SHP77 (cell line): ENCODE measurements around the gene HSPA1L.
"Not testable (repeated sequence)": the region's sequence is repeated elsewhere in the genome, so short reads cannot be mapped to it uniquely, and the experiment has no call there.

Experiments
- DNase-seq, 2 experiments: peaks; one replicate each; lab custom pipeline; 2025; lab: John Stamatoyannopoulos, UW

HSPA1L gene

DNA sequence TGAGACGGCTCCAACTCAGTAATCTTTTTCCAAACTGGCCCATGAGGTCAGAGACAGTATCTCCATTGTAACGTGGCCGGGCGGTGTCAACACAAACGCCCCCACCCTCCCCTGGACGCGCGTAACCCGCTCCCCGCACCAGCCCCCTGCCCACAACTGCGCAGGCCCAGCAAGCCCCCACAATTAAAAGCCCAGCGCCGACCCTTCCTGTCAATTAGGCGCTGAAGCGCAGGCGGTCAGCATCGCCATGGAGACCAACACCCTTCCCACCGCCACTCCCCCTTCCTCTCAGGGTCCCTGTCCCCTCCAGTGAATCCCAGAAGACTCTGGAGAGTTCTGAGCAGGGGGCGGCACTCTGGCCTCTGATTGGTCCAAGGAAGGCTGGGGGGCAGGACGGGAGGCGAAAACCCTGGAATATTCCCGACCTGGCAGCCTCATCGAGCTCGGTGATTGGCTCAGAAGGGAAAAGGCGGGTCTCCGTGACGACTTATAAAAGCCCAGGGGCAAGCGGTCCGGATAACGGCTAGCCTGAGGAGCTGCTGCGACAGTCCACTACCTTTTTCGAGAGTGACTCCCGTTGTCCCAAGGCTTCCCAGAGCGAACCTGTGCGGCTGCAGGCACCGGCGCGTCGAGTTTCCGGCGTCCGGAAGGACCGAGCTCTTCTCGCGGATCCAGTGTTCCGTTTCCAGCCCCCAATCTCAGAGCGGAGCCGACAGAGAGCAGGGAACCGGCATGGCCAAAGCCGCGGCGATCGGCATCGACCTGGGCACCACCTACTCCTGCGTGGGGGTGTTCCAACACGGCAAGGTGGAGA, at the start of gene HSPA1L, which contains the start of gene HSPA1A:
HSPA1L (minus strand) TSS at position 259 of the 814 bp plus-strand sequence. CDS start 3,311 bp downstream, outside the sequence.
HSPA1A (plus strand) TSS at position 519 of the 814 bp plus-strand sequence; CDS start at position 733, 214 bp downstream.
- peak; percentile 92 to 97 for DNase-seq

- no peak for DNase-seq
These were observed 49.7 kb upstream of the HSPA1L start for GRCh38 chr6:31864818-31865204.

GRCh38 chr6:31864123-31864562, 49.1 kb upstream of the HSPA1L start:
- DNase-seq: not testable (repeated sequence)

DNA sequence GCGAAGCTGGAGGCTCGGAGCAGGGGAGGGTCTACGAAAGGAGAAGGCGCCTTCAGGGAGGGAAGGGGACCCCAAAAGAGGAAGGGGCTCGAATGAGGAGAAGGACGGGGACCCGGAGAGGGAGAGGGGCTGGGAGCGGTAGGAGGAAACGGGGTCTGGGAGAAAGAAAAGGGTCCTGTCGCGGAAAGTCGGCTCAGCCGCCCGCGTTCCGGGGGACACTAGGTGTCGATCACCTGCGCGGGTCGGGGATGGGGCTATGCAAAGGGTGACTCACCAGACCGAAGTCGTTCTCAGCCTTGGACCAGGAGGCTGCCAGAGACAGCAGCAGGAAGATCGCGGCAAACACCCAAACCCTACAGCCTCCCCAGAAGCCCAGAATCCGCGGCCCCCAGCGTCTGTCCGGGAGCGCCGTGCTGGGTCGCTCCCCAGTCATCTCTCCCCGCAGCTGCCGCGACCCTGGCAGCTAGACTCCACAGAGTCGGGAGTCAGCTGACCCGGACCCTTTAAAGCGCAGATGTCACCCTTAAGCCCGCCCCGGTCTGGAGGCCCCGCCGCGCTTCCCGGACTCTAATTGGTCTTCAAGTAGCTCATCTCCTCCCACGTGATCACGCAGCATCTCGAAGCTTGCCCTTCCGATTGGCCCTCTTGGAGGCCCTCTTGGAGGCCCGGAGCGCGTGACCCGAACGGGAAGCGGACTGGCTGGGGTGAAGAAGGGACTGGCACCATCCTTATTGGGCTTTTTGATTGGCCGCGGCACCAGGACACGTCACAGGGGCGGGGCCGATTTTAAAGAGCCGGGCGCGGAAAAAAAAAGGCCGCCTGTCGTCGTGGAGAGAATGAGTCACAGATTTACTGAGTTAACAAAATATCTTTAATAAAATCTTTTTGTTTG, 47.5 kb upstream of the HSPA1L start, which contains the start of gene NEU1:
NEU1 (minus strand) TSS at position 478 of the 892 bp plus-strand sequence; CDS start at position 433, 45 bp downstream.
- DNase-seq: peak; percentile 100

DNA sequence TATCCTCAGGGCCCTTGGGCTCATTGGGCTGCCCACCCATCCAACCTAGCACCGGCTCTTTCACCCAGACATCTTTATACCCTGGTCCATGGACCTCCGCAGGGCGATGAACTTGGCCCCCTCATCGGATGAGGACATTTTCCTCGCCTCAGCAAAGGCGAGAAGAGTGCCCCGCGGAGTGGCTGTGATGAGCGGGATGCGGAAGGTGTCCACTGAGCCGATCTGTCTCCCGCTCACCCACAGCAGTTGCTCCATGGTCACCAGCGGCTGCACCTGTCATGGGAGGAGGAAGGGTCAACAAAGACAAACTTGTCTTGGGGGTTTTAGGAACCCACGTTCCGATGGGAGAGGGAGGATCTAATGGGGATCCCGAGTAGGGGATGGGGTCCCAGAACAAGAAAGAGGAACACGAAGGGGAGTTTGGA, 46.8 kb upstream of the HSPA1L start:
- DNase-seq: no peak

- DNase-seq: no peak
These were observed 46.1 kb upstream of the HSPA1L start for GRCh38 chr6:31861150-31861549.

GRCh38 chr6:31860349-31860748, 45.3 kb upstream of the HSPA1L start:
- DNase-seq: no peak

DNA sequence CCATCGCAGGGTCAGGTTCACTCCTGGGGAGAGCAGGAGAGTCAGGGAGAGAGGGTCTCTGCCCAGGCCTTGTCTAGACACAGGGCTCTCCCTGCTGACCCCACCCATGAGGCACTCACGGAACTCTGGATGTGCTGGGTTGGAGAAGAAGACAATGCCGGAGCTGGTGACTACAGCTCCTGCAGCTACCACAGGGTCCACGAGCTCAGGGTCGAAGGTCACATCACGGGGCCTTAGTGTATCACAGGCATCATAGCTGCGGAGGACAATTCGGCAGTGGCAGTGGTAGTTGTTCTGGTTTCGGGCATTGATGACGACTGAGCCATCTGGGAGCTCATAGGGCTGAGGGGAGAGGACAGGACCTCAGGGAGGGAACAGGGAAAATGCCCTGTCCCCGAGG, 44.8 kb upstream of the HSPA1L start:
- no peak for DNase-seq

GRCh38 chr6:31858707-31859106, 43.6 kb upstream of the HSPA1L start:
- no peak for DNase-seq

DNA sequence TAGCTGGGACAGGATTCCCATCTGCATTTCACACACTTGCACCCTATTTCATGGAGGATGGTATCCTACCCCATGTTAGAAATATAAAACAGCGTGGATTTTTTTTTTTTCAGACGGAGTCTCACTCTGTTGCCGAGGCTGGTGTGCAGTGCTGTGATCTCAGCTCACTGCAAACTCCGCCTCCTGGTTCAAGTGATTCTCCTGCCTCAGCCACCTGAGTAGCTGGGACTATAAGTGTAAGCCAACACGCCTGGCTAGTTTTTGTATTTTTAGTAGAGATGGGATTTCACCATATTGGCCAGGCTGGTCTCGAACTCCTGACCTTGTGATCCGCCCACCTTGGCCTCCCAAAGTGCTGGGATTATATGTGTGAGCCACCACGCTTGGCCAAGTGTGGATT, 42.7 kb upstream of the HSPA1L start:
- not testable (repeated sequence) for DNase-seq

DNA sequence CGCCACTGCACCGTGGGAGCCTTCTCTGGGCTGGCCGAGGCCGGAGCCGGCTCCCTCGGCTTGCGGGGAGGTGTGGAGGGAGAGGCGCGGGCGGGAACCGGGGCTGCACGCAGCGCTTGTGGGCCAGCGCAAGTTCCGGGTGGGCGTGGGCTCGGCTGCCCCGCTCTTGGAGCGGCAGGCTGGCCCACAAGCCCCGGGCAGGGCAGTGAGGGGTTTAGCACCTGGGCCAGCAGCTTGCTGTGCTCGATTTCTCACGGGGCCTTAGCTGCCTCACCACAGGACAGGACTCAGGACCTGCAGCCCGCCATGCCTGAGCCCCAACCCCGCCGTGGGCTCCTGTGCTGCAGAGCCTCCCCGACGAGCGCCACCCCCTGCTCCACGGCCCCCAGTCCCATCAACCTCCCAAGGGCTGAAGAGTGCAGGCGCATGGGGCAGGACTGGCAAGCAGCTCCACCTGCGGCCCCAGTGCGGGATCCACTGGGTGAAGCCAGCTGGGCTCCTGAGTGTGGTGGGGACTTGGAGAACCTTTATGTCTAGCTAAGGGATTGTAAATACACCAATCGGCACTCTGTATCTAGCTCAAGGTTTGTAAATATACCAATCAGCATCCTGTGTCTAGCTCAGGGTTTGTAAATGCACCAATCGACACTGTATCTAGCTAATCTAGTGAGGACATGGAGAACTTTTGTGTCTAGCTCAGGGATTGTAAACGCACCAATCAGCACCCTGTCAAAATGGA, 37.1 kb upstream of the HSPA1L start:
- not testable (repeated sequence) for DNase-seq

GRCh38 chr6:31851485-31851832, 36.4 kb upstream of the HSPA1L start:
- DNase-seq: no peak

DNA sequence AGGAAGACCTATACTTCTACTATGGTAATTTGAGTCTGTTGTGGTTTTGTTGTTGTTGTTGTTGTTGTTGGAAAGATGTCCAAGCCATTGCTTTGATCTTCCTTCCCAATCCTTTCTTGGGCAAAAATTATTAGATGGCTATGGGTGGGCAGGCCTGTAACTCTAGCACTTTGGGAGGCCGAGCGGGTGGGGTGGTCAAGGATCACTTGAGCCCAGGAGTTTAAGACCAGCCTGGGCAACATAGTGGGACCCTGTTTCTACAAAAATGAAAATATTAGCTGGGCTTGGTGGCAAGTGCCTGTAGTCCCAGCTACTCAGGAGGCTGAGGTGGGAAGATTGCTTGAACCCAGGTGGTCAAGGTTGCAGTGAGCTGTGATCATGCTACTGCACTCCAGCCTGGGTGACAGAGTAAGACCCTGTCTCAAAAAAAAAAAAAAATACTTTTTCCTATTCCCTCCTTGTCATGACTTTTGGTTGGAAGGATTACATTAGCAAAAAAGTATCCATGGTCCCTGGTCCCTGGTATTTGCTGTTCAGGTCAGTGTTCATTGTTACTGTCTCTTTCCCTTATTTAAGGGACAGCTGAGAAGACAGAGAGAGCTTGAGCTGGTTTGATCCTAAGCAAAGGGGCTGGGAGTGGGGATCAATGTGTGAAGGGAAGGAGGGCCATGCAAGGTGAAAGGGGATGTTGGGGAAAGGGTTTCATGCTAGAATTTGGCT, 35.8 kb upstream of the HSPA1L start:
- no peak for DNase-seq

DNA sequence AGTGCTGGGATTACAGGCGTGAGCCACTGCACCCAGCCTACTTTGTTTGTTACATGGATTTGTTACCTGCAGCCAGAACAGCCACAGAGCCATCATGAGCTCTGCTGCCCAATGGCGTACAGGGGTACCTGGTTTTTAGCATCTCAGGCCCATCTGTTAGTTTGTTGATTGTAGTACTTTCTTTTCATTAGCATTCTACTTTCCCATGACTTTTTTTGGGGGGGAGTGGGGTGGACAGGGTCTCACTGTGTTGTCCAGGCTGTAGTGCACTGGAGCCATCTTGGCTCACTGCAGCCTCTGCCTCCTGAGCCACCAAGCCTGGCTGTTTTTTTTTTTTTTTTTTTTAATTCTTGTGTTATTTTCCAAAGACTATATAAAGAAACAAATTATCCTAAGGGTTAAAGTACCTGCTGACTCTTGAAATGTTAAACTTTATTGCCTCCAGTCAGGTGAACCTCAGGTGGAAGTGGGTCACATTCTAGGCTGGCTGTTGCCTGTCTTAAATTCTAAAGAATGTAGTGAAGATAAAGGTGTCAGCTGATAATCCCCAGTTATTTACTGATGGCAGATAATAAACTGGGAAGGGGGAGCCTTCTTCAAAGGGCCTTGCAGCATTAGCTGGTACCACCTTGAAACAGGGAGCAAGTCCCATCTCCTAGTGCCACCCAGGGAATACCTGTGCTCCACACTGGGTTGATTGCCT, 32.3 kb upstream of the HSPA1L start:
- DNase-seq: no peak

- DNase-seq: no peak
These were observed 29.4 kb upstream of the HSPA1L start for GRCh38 chr6:31844507-31844906.

DNA sequence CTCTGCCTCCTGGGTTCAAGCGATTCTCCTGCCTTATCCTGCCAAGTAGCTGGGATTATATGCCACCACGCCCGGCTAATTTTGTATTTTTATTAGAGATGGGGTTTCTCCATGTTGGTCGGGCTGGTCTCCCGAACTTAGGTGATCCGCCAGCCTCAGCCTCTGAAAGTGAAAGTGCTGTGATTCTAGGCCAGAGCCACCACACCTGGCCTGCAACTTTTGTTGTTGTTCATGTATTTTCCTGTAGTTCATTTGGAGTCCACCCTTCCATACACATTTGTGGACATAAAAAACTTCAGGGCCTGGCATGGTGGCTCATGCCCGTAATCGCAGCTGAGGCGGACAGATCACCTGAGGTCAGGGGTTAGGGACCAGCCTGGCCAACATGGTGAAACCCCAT, 27.0 kb upstream of the HSPA1L start:
- no peak for DNase-seq

GRCh38 chr6:31839779-31840126, 24.7 kb upstream of the HSPA1L start:
- DNase-seq: not testable (repeated sequence)

- no peak for DNase-seq
These were observed 23.9 kb upstream of the HSPA1L start for GRCh38 chr6:31838968-31839367.

DNA sequence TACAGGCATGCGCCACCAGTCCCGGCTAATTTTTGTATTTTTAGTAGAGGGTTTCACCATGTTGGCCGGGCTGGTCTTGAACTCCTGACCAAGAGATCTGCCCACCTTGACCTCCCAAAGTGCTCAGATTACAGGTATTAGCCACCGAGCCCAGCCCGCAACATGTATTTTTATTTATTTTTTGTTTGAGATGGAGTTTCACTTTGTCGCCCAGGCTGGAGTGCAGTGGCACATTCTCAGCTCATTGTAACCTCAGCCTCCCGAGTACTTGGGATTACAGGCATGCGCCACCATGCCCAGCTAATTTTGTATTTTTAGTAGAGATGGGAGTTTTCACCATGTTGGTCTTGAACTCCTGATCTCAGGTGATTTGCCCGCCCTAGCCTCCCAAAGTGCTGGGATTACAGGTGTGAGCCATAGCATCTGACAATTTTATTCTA, 23.1 kb upstream of the HSPA1L start:
- DNase-seq: not testable (repeated sequence)

GRCh38 chr6:31837369-31838113, 22.5 kb upstream of the HSPA1L start:
- no peak for DNase-seq
